Hindlimb muscle (tissue), 1 donor: ENCODE measurements around the gene PARVB. TPM values are rescaled to one million over a fixed set of nuclear protein-coding genes. Genes with fewer than 3 reads are reported as not detected.
"Not testable (repeated sequence)": the region's sequence is repeated elsewhere in the genome, so short reads cannot be mapped to it uniquely, and the experiment has no call there.

Experiments used
- DNase-seq: peaks from one replicate; pipeline ENCODE4 v3.0.0-alpha.2; 2013
- polyA plus RNA-seq: library from polyadenylated mRNA; unstranded; fragments of 120-200 nt; gene quantifications from one replicate; pipeline ENCODE4 v1.2.1, GENCODE V29; 2013; ENCODE audit not compliant: insufficient read length

PARVB gene
- polyA plus RNA-seq, 1 donor: 52.7 TPM

DNA sequence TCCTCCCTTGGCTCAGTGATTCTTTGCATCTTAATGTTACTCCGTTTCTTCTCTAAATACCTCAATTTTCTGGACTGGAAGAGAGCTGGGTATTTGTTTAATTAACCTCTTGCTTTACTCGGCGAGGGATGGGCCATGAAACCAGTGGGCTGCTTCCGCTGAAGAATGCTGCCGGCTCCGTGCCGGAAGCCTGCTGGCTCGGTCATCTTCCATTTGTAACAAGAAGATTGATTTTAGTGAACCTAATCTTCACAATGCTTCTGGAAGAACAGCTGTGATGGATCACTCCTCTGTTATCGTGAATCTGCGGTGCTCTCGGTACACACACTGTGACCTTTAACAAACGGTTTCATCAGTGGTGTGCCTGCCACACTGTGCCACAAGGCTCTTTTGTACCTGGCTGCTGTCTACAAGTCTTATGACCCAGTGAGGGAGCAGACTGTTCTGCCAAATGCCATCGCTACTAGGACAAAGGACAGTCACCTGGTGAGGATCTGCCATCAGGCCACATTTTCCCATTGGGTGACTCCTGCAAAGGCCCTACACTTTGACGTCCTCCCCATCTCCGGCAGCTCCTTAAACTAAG, 25.3 kb upstream of the PARVB start:
- DNase-seq: no peak

DNA sequence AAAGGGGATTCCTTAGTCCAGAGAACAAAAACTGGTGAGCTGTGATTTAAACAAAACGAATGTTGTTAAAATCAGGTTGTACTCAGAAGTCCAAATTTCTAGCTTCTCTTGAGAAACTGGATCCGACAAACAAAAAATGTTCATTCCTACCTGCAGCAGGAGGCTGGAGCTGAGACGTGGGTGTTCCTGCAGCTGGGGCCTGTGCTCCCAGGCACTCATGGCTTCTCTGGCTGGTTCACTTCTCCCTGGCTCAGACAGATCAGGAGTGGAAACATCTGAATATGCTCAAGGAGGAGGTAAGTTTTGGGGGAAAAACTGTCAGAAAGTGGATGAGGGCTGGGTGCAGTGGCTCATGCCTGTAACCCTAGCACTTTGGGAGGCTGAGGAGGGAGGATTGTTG, 24.7 kb upstream of the PARVB start:
- no peak for DNase-seq

DNA sequence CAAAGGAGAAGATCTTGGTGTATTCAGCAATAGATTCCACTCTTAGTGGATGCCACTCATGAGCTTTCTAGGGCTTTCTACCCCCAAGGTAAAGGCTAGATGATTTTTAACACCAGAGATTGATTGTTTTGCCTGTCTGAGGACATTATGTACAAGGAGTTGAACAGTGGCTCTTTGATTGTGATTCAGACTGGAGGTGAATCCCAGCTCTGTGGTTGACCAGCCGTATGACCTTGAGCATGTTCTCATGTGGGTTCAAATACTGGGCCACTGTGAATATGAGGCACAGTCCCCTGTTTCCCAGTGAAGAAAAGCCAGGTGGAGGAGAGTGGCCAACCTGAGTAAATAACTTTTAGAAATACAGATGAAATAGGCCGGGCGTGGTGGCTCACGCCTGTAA, 24.0 kb upstream of the PARVB start:
- DNase-seq: no peak

DNA sequence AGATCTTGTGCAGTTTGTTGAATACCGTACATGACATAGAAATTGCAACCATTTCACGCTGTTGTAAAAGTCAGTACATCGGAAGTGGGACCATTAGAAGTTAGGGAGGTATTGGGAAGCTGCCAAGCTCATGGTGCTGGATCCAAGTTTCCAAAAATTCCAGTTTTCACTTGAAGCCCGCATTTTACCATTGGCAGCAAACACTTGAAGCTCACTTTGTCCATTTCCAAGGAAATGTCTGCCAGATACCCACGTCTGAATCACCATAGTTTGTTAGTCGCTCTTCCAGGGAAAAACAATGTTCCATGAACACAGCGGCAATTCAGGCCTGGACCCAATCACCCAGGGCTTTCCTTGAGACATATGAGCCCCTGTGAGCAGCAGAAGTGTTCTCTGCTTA, 22.6 kb upstream of the PARVB start:
- no peak for DNase-seq

DNA sequence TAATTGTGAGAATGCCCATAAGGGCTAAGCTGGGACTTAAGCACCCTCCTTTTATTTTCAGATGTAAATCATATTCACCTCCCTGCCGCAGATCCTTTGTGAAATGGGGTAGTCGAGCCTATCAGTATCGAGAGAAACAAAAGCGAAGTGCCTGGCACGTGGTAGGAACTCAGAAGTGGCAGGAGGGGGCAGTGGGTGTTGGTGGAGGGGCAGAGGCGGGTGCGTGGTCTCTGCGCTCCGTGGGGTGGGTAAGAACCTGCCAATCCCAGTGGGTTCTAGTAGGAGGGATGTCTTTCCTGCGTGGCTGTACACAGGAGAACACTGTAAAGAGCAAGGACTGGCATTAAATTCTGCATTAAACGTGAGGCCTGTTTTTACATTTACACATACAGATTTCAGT, 21.8 kb upstream of the PARVB start:
- no peak for DNase-seq

DNA sequence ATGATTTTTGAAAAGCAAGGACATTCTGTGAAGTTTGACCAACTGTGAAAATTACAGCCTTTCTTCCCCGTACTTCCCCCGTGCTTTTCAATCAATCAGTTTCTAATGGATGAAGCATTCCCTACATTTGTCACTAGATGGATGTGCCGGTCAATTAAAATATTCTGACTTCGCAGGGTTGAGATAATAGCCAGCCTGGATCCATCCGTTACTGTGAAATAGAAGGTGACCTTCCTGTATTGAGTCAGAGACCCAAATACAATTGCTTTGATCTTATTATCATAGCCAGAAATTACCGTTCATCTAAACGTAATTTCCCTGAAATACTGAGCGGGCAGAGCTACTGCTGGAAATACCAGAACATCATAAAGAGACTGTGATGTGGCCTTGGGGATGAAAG, 21.1 kb upstream of the PARVB start:
- no peak for DNase-seq

DNA sequence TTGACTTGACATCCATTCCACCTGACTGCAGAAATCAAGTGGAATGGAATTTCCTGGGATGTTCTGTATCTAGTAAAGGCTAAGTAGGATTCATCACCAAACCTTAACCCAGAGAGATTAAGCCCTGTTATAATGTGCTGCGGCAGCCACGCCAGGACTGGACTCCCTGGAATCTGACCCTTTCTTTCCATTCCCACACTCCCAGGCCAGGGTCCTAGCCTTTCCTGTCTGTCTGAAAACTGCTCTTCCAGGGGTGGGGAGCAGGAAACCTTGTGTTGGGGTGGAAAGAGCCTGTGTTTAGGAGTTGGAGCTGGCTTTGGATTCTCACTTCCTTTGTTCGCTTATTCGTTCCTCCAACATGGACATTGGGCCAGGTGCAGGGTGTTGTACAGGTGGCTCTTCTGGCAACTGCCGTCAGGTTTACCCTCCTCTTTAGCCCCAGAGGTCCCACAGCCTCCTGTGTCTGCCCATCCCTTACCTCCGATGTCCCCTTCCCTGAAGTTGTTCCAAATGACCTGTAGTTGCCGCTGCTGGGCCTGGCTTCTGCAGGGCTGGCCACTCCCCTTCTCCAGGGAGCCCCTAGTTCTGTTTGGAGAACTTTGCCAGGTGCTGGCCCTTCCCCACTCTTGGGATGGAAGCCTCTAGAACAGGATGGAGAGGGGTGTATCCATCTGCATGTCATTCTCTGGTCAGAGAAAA, 20.5 kb upstream of the PARVB start:
- no peak for DNase-seq

DNA sequence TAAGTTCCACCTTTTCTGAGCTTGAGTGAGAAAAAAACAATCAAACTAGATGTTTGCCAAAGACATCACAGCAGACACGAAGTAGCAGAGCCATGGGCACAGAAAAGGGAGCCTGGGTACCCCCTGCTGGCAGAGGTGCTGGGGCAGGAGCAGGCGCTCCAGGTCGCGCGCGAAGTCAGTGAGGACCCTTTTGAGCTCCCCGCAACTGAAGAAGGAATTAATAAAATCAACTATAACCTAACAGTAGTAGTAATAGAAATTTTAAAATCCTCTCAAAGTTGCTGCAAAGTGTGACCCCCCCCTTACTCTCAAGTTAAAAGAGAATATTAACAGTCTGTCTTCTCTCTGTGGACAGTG, 20.0 kb upstream of the PARVB start:
- DNase-seq: no peak

DNA sequence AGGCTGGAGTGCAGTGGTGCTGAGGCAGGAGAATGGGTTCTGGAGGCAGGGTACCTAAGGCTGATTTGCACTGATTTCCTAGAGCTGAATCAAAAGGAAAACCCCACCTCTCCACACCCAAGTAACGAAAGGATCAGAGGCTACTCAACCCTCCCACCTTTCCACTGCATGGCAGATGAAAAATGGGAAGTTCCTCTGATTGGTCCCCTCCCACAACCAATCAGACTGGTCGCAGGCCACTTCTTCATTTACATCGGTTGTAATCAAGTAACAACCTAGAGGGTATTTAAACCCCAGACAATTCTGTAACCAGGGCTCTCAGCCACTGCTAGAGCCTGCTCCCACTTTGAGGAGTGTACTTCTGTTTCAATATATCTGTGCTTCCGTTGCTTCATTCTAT, 18.6 kb upstream of the PARVB start:
- no peak for DNase-seq

DNA sequence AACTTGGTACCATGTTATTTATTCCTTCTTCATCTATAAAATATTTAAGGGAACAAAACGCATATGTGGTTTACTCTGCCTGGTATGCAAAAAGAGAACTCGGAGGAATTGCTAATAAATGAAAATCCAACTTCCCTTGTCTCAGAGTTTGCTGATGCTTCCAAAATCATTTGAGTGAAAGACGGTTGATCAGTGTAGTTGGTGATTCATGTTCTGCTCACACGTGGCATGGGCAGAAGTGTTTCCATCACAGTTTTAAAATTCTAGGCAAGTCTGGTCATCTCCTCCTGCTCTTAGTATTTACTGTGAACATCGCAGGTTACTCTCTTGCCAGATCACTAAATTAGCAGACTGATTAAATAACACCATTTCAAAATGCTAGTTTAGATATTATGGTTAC, 11.9 kb upstream of the PARVB start:
- no peak for DNase-seq

DNA sequence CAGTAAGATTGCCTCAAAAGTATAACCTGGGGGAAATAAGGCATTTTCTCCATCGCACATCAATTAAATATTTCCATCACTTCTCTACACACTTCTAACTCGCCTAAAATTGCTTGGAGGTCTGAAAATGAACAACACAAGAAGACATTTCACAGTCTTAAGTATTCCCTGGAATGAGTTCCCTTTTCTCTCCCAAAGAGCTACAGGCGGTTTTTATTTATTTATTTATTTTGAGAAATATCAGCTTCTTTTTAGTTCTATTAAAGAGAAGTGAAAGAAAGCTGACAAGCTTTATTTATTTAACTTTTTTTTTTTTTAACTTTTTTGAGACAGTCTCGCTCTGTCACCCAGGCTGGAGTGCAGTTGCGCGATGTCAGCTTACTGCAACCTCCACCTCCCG, 11.5 kb upstream of the PARVB start:
- no peak for DNase-seq

DNA sequence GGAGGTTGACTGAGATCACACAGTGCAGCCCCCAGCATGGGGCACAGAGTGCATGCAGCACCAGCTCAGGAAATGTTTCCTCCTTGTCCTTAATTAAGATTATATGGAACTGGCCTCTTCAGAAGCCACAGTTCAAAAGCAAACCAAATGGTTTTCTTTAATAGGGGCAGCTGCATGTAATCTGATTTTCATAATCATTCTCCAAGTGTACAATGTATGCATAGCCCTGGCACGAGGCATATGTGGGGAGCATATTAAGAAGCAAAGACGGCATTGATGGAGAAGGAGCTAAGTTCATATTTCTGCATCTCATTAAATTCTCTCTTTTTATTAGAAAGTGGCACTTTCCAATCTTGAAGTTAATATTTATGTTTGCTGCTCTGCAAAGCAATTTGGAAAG, 9.9 kb upstream of the PARVB start:
- no peak for DNase-seq

DNA sequence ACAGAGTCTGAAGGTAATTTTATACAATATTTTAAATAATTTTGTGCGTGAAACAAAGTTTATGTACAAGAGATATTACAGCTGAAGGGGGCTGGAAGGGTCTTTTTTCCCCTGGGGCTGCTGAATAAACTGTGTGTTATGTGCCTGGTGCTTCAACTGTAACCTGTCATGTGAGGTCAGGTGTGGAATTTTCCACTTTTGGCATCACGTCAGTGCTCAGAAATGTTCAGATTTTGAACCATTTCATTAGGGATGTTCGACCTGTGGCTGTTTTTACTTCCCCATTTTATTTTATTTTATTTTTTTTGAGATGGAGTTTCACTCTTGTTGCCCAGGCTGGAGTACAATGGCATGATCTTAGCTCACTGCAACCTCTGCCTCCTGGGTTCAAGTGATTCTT, 7.5 kb upstream of the PARVB start:
- not testable (repeated sequence) for DNase-seq

DNA sequence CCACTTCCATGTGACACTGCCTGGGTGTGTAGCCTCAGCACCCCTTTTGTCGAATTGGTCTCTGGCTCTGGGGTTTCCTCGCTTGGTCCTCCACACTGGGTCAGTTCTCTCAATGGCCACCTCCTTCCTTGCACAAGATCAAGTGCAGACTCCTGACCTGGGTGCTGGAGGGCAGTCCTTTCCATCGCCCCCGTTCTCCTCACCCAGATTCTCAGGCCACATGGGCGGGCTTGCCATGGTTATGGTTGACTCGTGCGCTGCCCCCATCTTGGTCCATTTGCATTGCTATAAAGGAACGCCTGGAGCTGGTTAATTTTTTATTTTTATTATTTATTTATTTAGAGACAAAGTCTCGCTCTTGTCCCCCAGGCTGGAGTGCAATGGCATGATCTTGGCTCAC, 5.5 kb upstream of the PARVB start:
- no peak for DNase-seq

DNA sequence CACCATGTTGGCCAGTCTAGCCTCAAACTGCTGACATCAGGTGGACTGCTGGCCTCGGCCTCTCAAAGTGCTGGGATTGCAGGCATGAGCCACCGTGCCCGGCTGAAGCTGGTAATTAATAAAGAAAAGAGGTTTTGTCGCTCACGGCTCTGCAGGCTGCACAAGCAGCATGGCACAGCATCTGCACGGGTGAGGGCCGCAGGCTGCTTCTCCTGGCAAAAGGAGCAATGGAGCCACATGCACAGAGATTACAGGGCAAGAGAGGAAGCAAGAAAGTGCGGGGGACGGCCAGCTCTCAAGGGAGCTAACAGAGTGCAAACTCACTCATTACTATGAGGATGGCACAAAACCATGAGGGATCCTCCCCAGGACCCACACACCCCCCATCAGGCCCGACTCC, 4.7 kb upstream of the PARVB start:
- DNase-seq: no peak

DNA sequence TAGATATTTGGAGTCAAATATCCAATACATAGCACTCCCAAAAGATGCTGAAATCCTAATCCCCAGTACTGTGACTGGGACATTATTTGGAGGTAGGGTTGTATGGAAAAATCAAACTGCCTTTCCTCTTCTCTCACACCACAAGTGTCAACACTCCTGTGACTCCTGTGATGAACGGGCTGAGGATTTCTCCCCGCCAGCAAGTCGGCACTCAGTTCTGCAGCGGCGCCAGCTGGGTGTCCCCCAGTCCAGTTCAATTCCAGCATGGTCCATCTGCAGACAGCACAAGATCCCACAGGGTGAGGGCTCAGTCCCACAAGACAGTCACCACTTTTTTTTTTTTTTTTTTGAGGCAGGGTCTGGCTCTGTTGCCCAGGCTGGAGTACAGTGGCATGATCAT, 4.3 kb upstream of the PARVB start:
- no peak for DNase-seq

DNA sequence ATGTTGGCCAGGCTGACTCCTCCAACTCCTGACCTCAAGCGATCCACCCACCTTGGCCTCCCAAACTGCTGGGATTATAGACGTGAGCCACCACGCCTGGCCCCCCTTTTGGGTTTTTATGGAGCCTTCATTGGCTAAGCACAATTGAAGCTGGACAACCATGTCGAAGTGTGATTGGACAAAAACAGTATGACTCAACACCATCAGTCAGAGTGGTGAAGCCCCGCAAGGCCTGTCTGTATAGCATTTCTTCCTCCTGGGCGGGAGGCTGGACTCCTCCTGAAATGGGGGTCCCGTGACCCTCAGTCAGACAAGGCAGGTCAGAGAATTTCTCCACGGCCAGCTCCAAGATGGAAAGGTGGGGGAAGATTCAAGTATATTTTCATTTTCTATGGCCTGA, 3.1 kb upstream of the PARVB start:
- DNase-seq: no peak

DNA sequence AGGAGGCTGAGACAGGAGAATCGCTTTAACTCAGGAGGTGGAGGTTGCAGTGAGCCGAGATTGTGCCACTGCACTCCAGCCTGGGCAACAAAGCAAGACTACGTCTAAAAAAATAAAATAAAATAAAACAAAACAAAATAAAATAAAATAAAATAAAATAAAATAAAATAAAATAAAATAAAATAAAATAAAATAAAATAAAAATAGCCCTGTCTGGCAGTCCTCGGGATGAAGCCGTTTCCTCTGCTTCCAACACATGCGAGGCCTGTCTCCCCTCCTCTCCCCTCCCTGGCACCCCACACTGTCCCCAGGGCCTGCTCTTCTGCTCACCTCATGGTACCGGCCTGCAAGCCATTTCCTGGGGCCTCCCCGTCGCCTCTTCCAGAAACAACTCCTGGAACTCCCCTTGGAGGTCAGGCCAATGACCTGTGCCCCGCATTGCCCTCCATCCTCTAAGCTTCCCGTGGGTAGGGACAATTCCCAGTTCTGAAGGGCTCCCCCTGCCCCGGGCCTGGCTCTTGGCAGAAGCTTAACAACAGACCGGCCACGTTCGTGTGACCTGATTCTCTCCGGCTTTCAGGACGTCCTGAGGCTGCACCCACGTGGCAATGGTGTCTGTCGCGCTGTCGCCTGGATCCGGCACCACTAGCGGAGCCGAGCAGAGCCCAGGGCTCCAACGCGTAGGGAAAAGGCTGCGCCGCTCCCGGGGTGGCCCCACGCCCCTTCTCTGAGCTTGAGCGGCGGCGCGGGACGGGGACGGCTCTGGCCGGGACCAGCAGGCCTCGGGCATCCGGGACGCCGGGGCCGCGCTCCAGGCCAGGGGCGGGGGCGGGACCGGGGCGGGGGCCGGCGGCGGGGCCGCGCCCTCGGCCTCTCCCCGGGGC, 456 bp upstream of the PARVB start:
- DNase-seq: peak; percentile 41

DNA sequence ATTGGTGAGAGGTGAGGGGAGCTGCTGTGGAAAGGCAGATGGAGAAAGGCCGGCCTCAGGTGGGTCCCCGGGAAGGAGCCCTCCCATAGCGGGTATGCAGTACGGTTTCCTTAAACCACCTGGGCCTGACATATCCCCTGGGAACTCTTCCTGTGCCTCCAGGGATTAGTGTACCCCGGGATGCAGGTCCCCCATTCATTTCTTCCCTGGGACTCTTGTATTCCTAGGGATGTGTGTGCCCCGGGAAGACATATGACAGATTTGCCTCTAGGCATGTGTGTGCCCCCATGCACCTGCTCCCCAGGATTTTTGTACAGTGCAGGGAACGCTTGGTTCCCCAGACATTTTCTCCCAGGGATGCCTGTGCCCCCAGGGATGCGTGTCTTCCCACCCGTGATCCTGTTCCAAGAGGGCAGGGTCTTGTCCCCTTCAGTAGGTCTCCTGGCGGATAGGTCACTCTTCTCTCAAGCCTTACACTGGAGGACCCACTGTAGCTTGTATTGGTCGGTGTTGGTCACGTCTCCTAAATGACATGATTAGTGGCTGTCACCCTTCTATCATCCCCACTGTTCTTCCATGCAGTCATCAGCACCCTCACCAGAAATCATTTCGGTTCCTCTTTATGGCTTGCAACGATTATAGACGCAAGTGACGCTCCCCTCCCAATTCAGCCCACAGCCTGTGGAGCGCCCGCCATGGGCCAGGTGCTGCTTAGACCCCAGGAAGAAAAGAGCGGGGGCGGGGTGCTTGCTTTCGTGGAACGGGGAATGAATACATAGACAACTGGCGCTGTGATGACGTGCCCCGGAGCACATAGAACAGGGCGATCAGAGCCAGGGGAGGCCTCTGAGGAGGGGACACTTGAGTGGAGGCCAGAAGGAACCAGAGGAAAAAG, 1.3 kb downstream of the PARVB start:
- DNase-seq: no peak

DNA sequence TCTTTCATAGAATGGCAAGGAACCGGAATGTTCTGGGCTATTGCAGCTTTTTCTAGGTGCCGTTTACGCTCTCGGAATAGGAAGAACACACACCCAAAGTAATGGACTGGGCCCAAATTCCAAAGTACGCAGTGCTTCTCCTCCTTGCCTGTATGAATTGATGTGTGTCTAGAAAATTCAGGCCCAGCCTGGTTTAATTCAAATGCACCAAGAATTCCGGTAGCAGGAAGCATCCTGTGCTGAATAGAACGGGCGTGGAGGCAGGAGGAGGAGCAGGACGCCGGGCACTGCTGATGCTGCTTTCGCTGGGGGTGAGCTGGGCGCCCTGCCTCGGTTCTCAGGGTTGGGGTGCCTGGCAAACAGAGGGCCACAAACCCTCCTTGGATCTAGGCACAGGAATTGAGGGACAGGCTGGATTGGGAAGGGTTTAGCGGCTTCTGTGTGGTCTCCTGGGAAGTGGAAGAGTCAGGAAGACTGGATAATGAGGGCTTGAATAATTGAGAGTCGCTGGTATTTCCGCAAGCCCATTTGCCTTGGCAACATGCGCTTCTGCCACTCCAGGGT, 2.0 kb downstream of the PARVB start:
- no peak for DNase-seq

DNA sequence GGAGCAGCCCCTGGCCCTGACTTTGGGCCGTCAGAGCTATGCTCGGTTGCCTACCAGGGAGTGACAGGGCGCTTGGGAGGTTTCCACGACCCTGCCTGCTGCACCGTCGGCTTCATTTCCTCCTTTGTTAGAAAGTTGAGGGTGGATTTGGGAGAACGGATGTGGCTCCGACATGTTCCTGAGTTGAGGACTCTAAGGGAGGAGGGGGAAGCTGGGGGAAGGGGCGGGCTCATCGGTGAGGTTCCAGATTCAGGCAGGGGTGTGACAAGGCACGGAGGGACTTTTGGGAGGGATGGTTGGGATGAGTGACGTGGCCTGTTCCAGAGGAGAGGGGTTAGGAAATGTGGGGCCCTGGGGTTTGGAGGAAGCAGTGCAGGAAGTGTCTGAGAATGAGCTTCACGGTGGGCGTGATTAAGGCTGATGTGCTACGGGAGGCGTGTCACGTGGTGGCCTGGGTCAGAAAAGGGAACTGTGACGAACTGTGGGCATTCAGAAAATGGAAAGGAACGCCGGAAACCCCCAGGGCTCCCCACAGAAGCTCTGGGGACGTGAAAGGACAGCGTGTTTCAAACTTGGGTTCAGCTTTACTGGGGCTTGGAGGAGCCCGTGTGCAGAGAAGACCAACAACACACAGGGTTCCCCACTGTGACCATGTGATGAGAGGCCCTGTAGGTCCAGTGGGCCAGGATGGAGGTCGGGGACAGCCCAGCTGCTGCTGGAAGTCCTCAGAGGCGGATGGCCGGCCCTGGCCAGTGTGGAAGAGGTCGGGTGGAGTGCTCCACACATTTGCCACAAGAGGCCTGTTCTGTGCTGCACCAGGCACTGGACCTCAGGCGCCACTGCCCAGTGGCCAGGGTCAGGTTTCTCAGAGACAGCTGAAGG, 2.8 kb downstream of the PARVB start:
- peak; percentile 53 for DNase-seq

DNA sequence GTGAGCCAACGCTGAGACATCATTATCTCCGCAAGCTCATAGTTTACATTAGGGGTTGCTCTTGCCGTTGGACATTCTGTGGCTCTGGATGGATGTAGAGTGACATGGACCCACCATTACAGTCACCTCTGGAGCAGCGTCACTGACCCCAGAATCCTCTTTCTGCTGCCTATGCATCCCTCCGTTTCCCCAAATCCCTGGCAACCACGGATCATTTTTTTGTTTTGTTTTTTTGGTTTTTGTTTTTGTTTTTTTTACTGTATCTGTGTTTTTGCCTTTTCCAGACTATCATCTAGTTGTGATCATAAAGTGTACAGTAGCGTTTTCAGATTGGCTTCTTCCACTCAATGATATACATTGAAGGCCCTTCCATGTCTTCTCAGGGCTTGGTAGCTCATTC, 4.0 kb downstream of the PARVB start:
- no peak for DNase-seq
